Measurements from ENCODE around the gene EEF1E1. TPM values are rescaled to one million over a fixed set of nuclear protein-coding genes. Genes with fewer than 3 reads are reported as not detected.

Gene EEF1E1
- total RNA-seq, 1 donor from 2014 or later, result 119 TPM

- H4K20me1 ChIP-seq (ENCODE audit: low read depth), result peaks cover 14% of the 10 kb centered on the region
- H3K36me3 ChIP-seq, result no peaks in the 10 kb centered on the region
- H3K4me2 ChIP-seq, result no peak overlapping the region
Observed at GRCh38 chr6:8082572-8082953, 19.8 kb downstream of the EEF1E1 start.

GRCh38 chr6:8080362-8081151 lies 21.8 kb downstream of the EEF1E1 start:
- Histone ChIP-seq H3K4me1 (no peaks in the 10 kb centered on the region), H2AFZ (replicated peaks) (no peak overlapping the region), H3K9me3 (ENCODE audit: low read depth) (no peaks in the 10 kb centered on the region), H3K79me2 (ENCODE audit: low read depth) (no peaks in the 10 kb centered on the region), H3K9ac (no peak overlapping the region), H3K4me3 (no peak overlapping the region), H3K27ac (no peak overlapping the region), H3F3A (ENCODE audit: low read depth) (no peaks in the 10 kb centered on the region), H3K4me2 (no peak overlapping the region), H3K27me3 (no peaks in the 10 kb centered on the region), H3K36me3 (no peaks in the 10 kb centered on the region), H4K20me1 (ENCODE audit: low read depth) (peaks cover 14% of the 10 kb centered on the region)
- Mint-ChIP-seq H3K4me1 (no peaks in the 10 kb centered on the region), H3K4me3 (no peak overlapping the region), H3K27me3 (ENCODE audit: insufficient read depth, low read depth) (no peaks in the 10 kb centered on the region), H3K27ac (no peak overlapping the region), H3K9me3 (peaks cover 2% of the 10 kb centered on the region), H3K36me3 (peaks cover 18% of the 10 kb centered on the region)
- TF ChIP-seq EZH2phosphoT487 (IDR thresholded peaks at IDR 0.05) (no peak), CTCF (IDR thresholded peaks at IDR 0.05) (no peak), EZH2 (IDR thresholded peaks at IDR 0.05) (no peak)
- no peak for DNase-seq (ENCODE audit: low spot score)

More at GRCh38 chr6:8082572-8082953, 19.8 kb downstream of the EEF1E1 start:
- no peaks in the 10 kb centered on the region for H3K4me1 ChIP-seq
- H3F3A ChIP-seq (ENCODE audit: low read depth), result no peaks in the 10 kb centered on the region
- Mint-ChIP-seq H3K27ac (no peak overlapping the region), H3K36me3 (peaks cover 18% of the 10 kb centered on the region), H3K27me3 (ENCODE audit: insufficient read depth, low read depth) (no peaks in the 10 kb centered on the region), H3K4me1 (no peaks in the 10 kb centered on the region), H3K4me3 (no peak overlapping the region), H3K9me3 (no peaks in the 10 kb centered on the region)
- H3K9me3 ChIP-seq (ENCODE audit: low read depth), result no peaks in the 10 kb centered on the region
- H3K79me2 ChIP-seq (ENCODE audit: low read depth), result peaks cover 5% of the 10 kb centered on the region
- no peak for TF ChIP-seq EZH2phosphoT487 (IDR thresholded peaks at IDR 0.05)
- TF ChIP-seq CTCF (IDR thresholded peaks at IDR 0.05), result no peak
- no peak for TF ChIP-seq EZH2 (IDR thresholded peaks at IDR 0.05)
- no peak overlapping the region for H2AFZ ChIP-seq (replicated peaks)
- H3K9ac ChIP-seq, result no peak overlapping the region
- no peaks in the 10 kb centered on the region for H3K27me3 ChIP-seq
- no peak for DNase-seq (ENCODE audit: low spot score)
- no peak overlapping the region for H3K27ac ChIP-seq
- no peak overlapping the region for H3K4me3 ChIP-seq

DNA sequence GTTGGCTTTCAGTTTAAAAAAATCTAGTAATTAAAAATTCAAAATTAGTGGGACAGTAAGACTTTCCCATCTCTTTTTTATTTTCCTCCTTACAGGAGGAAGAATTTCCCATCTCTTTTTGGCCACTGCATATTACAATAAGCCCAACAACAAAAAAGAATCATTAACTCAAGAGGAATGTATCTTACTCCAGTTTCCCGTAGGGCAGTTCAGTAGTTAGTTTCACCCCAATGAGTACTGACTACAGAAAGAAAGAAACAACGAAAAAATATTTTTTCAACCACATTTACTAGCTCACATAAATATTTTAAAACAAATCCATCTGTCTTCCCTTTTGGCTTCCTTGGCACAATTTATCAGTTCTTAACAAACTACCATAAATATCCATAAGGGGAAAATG lies 23.2 kb downstream of the EEF1E1 start:
- no peak overlapping the region for H3K4me2 ChIP-seq
- H3K27ac Mint-ChIP-seq, result no peak overlapping the region
- no peaks in the 10 kb centered on the region for H3K4me1 Mint-ChIP-seq
- peaks cover 2% of the 10 kb centered on the region for H3K9me3 Mint-ChIP-seq
- H3K4me3 Mint-ChIP-seq, result no peak overlapping the region
- H3K9me3 ChIP-seq (ENCODE audit: low read depth), result no peaks in the 10 kb centered on the region
- no peak for TF ChIP-seq EZH2phosphoT487 (IDR thresholded peaks at IDR 0.05)
- no peak for TF ChIP-seq CTCF (IDR thresholded peaks at IDR 0.05)
- TF ChIP-seq EZH2 (IDR thresholded peaks at IDR 0.05), result no peak
- H3K79me2 ChIP-seq (ENCODE audit: low read depth), result no peaks in the 10 kb centered on the region
- DNase-seq (ENCODE audit: low spot score), result no peak
- no peaks in the 10 kb centered on the region for H3K4me1 ChIP-seq
- no peak overlapping the region for H3K27ac ChIP-seq
- H3K27me3 Mint-ChIP-seq (ENCODE audit: insufficient read depth, low read depth), result no peaks in the 10 kb centered on the region
- H3K36me3 Mint-ChIP-seq, result peaks cover 18% of the 10 kb centered on the region
- H4K20me1 ChIP-seq (ENCODE audit: low read depth), result peaks cover 4% of the 10 kb centered on the region
- no peaks in the 10 kb centered on the region for H3K36me3 ChIP-seq
- no peak overlapping the region for H3K9ac ChIP-seq
- no peaks in the 10 kb centered on the region for H3F3A ChIP-seq (ENCODE audit: low read depth)
- no peak overlapping the region for H2AFZ ChIP-seq (replicated peaks)
- no peak overlapping the region for H3K4me3 ChIP-seq
- H3K27me3 ChIP-seq, result no peaks in the 10 kb centered on the region

Data from neural progenitor cell (in vitro differentiated cells).